ENCODE data around the gene LRRC14B. TPM values are rescaled to one million over a fixed set of nuclear protein-coding genes. Genes with fewer than 3 reads are reported as not detected.
"Not testable (repeated sequence)": the region's sequence is repeated elsewhere in the genome, so short reads cannot be mapped to it uniquely, and the experiment has no call there.

The LRRC14B gene
- total RNA-seq, 1 donor from 2014 or later: not detected

- DNase-seq (no peak), ATAC-seq (no peak)
- H3K4me3 ChIP-seq: no peak overlapping the region
- TF ChIP-seq, protein P1, sequence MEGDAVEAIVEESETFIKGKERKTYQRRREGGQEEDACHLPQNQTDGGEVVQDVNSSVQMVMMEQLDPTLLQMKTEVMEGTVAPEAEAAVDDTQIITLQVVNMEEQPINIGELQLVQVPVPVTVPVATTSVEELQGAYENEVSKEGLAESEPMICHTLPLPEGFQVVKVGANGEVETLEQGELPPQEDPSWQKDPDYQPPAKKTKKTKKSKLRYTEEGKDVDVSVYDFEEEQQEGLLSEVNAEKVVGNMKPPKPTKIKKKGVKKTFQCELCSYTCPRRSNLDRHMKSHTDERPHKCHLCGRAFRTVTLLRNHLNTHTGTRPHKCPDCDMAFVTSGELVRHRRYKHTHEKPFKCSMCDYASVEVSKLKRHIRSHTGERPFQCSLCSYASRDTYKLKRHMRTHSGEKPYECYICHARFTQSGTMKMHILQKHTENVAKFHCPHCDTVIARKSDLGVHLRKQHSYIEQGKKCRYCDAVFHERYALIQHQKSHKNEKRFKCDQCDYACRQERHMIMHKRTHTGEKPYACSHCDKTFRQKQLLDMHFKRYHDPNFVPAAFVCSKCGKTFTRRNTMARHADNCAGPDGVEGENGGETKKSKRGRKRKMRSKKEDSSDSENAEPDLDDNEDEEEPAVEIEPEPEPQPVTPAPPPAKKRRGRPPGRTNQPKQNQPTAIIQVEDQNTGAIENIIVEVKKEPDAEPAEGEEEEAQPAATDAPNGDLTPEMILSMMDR (IDR thresholded peaks at IDR 0.05): no peak
- H3K9me3 ChIP-seq: no peaks in the 10 kb centered on the region
- H3K36me3 ChIP-seq: no peaks in the 10 kb centered on the region
- H3K27me3 ChIP-seq: no peaks in the 10 kb centered on the region
- H3K4me1 ChIP-seq: peaks cover 1% of the 10 kb centered on the region
- intact Hi-C loops (cut with DNase I): no loop called here
- H3K27ac ChIP-seq: no peak overlapping the region
Observed at GRCh38 chr5:163841-164240, 27.5 kb upstream of the LRRC14B start.

GRCh38 chr5:164244-164643 is 27.1 kb upstream of the LRRC14B start:
- H3K4me1 ChIP-seq: peaks cover 5% of the 10 kb centered on the region
- intact Hi-C loops (cut with DNase I): no loop called here
- no peaks in the 10 kb centered on the region for H3K36me3 ChIP-seq
- DNase-seq (no peak), ATAC-seq (no peak)
- TF ChIP-seq, protein P1 (IDR thresholded peaks at IDR 0.05): no peak
- H3K4me3 ChIP-seq: no peak overlapping the region
- no peaks in the 10 kb centered on the region for H3K27me3 ChIP-seq
- no peak overlapping the region for H3K27ac ChIP-seq
- H3K9me3 ChIP-seq: no peaks in the 10 kb centered on the region

- H3K4me1 ChIP-seq; H3K27ac ChIP-seq; H3K9me3 ChIP-seq; H3K27me3 ChIP-seq; intact Hi-C loops (cut with DNase I); ATAC-seq; H3K4me3 ChIP-seq; H3K36me3 ChIP-seq: not testable (repeated sequence)
- DNase-seq: peak; percentile 21
Observed at GRCh38 chr5:164783-165182, 26.5 kb upstream of the LRRC14B start.

DNA sequence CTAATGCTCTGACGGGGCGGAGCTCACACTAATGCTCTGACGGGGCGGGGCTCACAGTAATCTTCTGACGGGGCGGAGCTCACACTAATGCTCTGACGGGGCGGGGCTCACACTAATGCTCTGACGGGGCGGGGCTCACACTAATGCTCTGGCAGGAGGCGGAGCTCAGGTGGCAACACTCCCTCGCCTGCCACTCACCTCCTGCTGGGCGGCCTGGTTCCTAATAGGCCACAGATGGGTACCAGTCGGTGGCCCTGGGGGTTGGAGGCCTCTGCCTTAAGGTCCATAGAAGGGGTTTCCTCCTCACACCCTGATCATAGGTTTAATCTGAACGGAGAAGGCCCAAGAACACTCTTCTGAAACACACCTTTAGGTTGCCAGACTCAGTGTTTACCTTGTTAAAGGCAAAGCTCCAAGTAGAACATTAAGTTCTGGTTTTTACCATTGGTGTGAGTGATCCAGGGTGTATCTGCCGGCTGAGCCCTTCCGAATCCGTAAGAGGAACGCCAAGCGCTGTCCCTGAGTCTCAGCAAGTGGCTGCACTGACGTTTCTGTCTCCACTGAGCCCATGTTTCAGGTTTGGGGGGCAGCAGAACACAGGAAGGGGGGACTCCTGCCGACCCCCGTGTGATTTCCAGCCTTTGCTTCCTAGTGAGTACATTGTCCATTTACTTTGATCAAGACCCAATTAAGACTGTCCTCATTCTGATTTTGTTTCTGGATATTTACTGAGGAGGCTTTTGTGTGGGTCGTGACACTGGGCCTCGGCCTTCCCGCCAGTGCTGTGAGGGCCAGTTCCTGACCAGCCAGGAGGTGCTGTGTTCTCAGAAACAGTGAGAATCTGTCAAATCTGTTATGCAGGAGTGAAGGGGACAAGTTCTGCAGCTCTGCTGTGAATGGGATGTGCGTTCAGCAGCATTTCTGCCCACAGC is 24.6 kb upstream of the LRRC14B start:
- DNase-seq: peak; percentile 36
- no peaks in the 10 kb centered on the region for H3K36me3 ChIP-seq
- no peak overlapping the region for H3K4me3 ChIP-seq
- H3K9me3 ChIP-seq: no peaks in the 10 kb centered on the region
- H3K4me1 ChIP-seq: peaks cover 8% of the 10 kb centered on the region
- no peaks in the 10 kb centered on the region for H3K27me3 ChIP-seq
- intact Hi-C loops (cut with DNase I): no loop called here
- TF ChIP-seq, protein P1 (IDR thresholded peaks at IDR 0.05): no peak
- no peak overlapping the region for H3K27ac ChIP-seq
- no peak for ATAC-seq

GRCh38 chr5:167511-167910 is 23.8 kb upstream of the LRRC14B start:
- Histone ChIP-seq H3K9me3 (no peaks in the 10 kb centered on the region), H3K4me1 (peaks cover 8% of the 10 kb centered on the region), H3K36me3 (no peaks in the 10 kb centered on the region), H3K27ac (no peak overlapping the region), H3K4me3 (no peak overlapping the region), H3K27me3 (no peaks in the 10 kb centered on the region)
- DNase-seq (peak; percentile 61), ATAC-seq (no peak)
- TF ChIP-seq, protein P1 (IDR thresholded peaks at IDR 0.05): no peak
- intact Hi-C loops (cut with DNase I): no loop called here

DNA sequence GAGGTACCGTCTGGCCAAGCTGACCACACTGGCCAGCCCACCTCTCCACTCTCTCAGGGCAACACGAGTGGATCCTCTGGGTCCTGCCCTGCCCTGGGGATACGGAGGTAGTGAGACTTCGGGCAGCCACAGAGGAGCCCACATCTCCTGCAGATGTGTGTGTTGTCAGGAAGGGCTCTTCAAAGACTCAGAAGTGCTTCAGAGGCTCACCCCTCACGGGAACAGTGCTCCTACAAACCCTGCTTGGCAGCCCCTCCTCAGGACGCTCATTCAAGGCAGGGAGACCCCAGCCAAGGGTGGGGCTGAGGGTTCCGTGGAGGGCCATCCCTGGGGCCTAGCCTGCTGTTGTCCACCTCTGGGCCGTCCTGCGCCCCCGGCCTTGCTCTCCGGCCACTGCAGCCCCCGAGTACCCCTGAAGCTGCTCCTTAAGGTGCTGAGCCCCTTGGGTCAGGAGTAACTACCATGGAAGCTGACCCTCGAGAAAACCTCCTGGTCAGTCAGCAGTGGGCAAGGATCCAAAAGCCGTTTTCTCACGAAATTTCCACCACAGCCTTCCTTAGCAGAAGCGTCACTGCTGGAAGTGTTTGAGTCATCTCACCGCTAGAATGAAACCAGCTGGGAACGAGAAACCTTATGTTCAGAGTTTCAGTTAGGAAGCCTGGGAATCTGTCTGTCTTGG is 23.2 kb upstream of the LRRC14B start:
- intact Hi-C loops (cut with DNase I): no loop called here
- H3K27ac ChIP-seq: no peak overlapping the region
- no peaks in the 10 kb centered on the region for H3K9me3 ChIP-seq
- no peaks in the 10 kb centered on the region for H3K36me3 ChIP-seq
- ATAC-seq (no peak), DNase-seq (peak; percentile 52)
- peaks cover 8% of the 10 kb centered on the region for H3K4me1 ChIP-seq
- TF ChIP-seq, protein P1 (IDR thresholded peaks at IDR 0.05): no peak
- no peak overlapping the region for H3K4me3 ChIP-seq
- no peaks in the 10 kb centered on the region for H3K27me3 ChIP-seq

Measured in upper lobe of right lung (tissue), 1 donor.